ENCODE measurements around the gene ADAMTS9.

DNA sequence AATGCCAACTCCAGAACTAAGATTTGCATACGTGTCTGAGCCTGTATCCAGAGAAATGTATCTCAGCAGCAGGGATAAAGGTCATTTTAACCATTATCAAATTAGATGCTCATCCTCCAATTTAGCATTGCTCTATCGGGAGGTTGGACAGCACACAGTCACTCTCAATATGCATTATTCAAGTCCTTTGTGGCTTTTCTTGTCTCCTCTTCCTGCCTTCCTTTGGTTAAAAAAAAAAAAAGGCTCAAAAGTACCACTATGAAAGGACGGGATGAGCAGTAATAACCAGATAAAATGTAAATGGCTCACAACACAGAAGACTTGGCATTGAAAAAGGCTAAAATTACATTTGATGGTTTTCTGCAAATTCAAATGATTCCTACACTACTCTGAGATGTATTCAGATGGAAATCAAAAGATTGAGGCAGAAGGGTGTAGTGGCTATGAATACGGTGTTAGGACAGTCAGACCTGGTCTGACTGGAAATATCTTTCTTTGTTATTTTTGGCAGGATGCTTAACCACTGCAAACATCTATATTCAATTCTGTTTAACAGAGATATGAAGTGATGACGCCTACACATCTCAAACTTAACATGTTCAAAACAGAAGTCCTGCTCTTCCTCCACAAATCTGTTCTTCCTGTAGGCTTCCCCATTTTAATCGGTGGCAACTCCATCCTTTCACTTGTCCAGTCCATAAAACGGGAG lies 109.6 kb downstream of the ADAMTS9 start:
- TF ChIP-seq, protein P1, sequence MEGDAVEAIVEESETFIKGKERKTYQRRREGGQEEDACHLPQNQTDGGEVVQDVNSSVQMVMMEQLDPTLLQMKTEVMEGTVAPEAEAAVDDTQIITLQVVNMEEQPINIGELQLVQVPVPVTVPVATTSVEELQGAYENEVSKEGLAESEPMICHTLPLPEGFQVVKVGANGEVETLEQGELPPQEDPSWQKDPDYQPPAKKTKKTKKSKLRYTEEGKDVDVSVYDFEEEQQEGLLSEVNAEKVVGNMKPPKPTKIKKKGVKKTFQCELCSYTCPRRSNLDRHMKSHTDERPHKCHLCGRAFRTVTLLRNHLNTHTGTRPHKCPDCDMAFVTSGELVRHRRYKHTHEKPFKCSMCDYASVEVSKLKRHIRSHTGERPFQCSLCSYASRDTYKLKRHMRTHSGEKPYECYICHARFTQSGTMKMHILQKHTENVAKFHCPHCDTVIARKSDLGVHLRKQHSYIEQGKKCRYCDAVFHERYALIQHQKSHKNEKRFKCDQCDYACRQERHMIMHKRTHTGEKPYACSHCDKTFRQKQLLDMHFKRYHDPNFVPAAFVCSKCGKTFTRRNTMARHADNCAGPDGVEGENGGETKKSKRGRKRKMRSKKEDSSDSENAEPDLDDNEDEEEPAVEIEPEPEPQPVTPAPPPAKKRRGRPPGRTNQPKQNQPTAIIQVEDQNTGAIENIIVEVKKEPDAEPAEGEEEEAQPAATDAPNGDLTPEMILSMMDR (IDR thresholded peaks at IDR 0.05; ENCODE audit: insufficient read depth, low read length) = no peak
- TF ChIP-seq, protein P2, sequence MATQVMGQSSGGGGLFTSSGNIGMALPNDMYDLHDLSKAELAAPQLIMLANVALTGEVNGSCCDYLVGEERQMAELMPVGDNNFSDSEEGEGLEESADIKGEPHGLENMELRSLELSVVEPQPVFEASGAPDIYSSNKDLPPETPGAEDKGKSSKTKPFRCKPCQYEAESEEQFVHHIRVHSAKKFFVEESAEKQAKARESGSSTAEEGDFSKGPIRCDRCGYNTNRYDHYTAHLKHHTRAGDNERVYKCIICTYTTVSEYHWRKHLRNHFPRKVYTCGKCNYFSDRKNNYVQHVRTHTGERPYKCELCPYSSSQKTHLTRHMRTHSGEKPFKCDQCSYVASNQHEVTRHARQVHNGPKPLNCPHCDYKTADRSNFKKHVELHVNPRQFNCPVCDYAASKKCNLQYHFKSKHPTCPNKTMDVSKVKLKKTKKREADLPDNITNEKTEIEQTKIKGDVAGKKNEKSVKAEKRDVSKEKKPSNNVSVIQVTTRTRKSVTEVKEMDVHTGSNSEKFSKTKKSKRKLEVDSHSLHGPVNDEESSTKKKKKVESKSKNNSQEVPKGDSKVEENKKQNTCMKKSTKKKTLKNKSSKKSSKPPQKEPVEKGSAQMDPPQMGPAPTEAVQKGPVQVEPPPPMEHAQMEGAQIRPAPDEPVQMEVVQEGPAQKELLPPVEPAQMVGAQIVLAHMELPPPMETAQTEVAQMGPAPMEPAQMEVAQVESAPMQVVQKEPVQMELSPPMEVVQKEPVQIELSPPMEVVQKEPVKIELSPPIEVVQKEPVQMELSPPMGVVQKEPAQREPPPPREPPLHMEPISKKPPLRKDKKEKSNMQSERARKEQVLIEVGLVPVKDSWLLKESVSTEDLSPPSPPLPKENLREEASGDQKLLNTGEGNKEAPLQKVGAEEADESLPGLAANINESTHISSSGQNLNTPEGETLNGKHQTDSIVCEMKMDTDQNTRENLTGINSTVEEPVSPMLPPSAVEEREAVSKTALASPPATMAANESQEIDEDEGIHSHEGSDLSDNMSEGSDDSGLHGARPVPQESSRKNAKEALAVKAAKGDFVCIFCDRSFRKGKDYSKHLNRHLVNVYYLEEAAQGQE (IDR thresholded peaks at IDR 0.05; ENCODE audit: insufficient replicate concordance, low read depth) = no peak
